Loucy (cell line): Measurements from ENCODE around the gene ELL3.

Experiments used
- CTCF ChIP-seq: fragments of 200-600 bp; sonication (generic); conservative IDR thresholded peaks from 2 replicates; pipeline ENCODE4 v1.5.1; 2014; ENCODE audit warnings: mild to moderate bottlenecking, antibody characterized with exemption, low read length
- EZH2phosphoT487 ChIP-seq: fragments of 200-600 bp; IDR thresholded peaks from 2 replicates; pipeline ENCODE4 v1.6.1; 2018; ENCODE audit warnings: antibody characterized with exemption, mild to moderate bottlenecking, moderate library complexity, borderline replicate concordance

GRCh38 chr15:43821505-43821904 is 44.7 kb upstream of the ELL3 start:
- TF ChIP-seq CTCF: no peak
- no peak for TF ChIP-seq EZH2phosphoT487
